Measurements from ENCODE around the gene MAGI1.

GRCh38 chr3:66053550-66054094 lies 14.9 kb upstream of the MAGI1 start:
- TF ChIP-seq POLR2AphosphoS5 (IDR thresholded peaks at IDR 0.05) (no peak), CTCF (IDR thresholded peaks at IDR 0.05) (no peak), POLR2A (IDR thresholded peaks at IDR 0.05) (no peak)
